ENCODE results near the gene NAGK.

GRCh38 chr2:71063216-71063615, 5.2 kb upstream of the NAGK start:
- TF ChIP-seq CTCF (tag by site-specific recombination; IDR thresholded peaks at IDR 0.05) (no peak), YY2 (tag by site-specific recombination; IDR thresholded peaks at IDR 0.05) (no peak)
